ENCODE data around the gene VCAN.
"Not testable (repeated sequence)": the region's sequence is repeated elsewhere in the genome, so short reads cannot be mapped to it uniquely, and the experiment has no call there.

VCAN gene

GRCh38 chr5:83471405-83472212 is at the start of gene VCAN:
TSS of gene VCAN (plus strand) at chr5:83471744. CDS start at chr5:83483519, 11,775 bp downstream.
- peak; percentile 34 for DNase-seq

- DNase-seq: no peak
Measured at GRCh38 chr5:83422284-83422683, 49.3 kb upstream of the VCAN start.

GRCh38 chr5:83426855-83427254 is 44.7 kb upstream of the VCAN start:
- no peak for DNase-seq

- no peak for DNase-seq
Measured at GRCh38 chr5:83428126-83428525, 43.4 kb upstream of the VCAN start.

- no peak for DNase-seq
Measured at GRCh38 chr5:83428890-83429289, 42.7 kb upstream of the VCAN start.

GRCh38 chr5:83430130-83431010 is 41.2 kb upstream of the VCAN start:
- DNase-seq: no peak

GRCh38 chr5:83433891-83434290 is 37.7 kb upstream of the VCAN start:
- no peak for DNase-seq

- DNase-seq: no peak
Measured at GRCh38 chr5:83434946-83435345, 36.6 kb upstream of the VCAN start.

GRCh38 chr5:83436276-83436675 is 35.3 kb upstream of the VCAN start:
- DNase-seq: no peak

- not testable (repeated sequence) for DNase-seq
Measured at GRCh38 chr5:83437697-83438096, 33.8 kb upstream of the VCAN start.

GRCh38 chr5:83440826-83441225 is 30.7 kb upstream of the VCAN start:
- DNase-seq: no peak

GRCh38 chr5:83441747-83442146 is 29.8 kb upstream of the VCAN start:
- DNase-seq: no peak

GRCh38 chr5:83443534-83443933 is 28.0 kb upstream of the VCAN start:
- no peak for DNase-seq

- DNase-seq: no peak
Measured at GRCh38 chr5:83444445-83444844, 27.1 kb upstream of the VCAN start.

GRCh38 chr5:83446253-83446947 is 25.1 kb upstream of the VCAN start:
- DNase-seq: no peak

GRCh38 chr5:83447533-83447932 is 24.0 kb upstream of the VCAN start:
- DNase-seq: no peak

- DNase-seq: no peak
Measured at GRCh38 chr5:83450183-83450966, 21.2 kb upstream of the VCAN start.

GRCh38 chr5:83450967-83451248 is 20.6 kb upstream of the VCAN start:
- no peak for DNase-seq

GRCh38 chr5:83451955-83452354 is 19.6 kb upstream of the VCAN start:
- no peak for DNase-seq

- no peak for DNase-seq
Measured at GRCh38 chr5:83453937-83454336, 17.6 kb upstream of the VCAN start.

- no peak for DNase-seq
Measured at GRCh38 chr5:83464261-83464660, 7.3 kb upstream of the VCAN start.

- no peak for DNase-seq
Measured at GRCh38 chr5:83467371-83468035, 4.0 kb upstream of the VCAN start.
